Esophagus squamous epithelium (tissue), 5 donors: ENCODE data around the gene MRRF. TPM values are rescaled to one million over a fixed set of nuclear protein-coding genes. Genes with fewer than 3 reads are reported as not detected.

Source experiments
- DNase-seq: peaks from one replicate; lab custom pipeline; 2025; lab: John Stamatoyannopoulos, UW
- H3K27ac ChIP-seq, 4 donors: fragments of 200-600 bp; sonication (generic); one replicate each; pipeline ENCODE4 v1.5.1; 2016 to 2019; ENCODE audit warnings: mild to moderate bottlenecking in 1 of 4
- H3K27me3 ChIP-seq, 4 donors: fragments of 200-600 bp; sonication (generic); 1 replicate in 3 of 4; 2 replicates in 1 of 4; pipeline versions ENCODE4 v1.5.1 to v1.6.0; 2017 to 2021; ENCODE audit warnings: antibody characterized with exemption in 1 of 4
- H3K36me3 ChIP-seq, 3 donors: fragments of 200-600 bp; sonication (generic); one replicate each; pipeline ENCODE4 v1.5.1; 2016 to 2019
- H3K4me1 ChIP-seq, 3 donors: fragments of 200-600 bp; sonication (generic); one replicate each; pipeline ENCODE4 v1.5.1; 2017 to 2019
- H3K4me3 ChIP-seq, 4 donors: fragments of 200-600 bp; sonication (generic); 1 replicate in 3 of 4; 2 replicates in 1 of 4; pipeline ENCODE4 v1.5.1; 2016 to 2019; ENCODE audit warnings: mild to moderate bottlenecking in 2 of 4, moderate library complexity in 1 of 4
- H3K9me3 ChIP-seq, 3 donors: fragments of 200-600 bp; sonication (generic); one replicate each; pipeline ENCODE4 v1.5.1; 2016 to 2019
- POLR2A ChIP-seq, 4 donors: fragments of 450-650 bp; IDR thresholded peaks; one replicate each; pipeline ENCODE4 v1.6.1; 2017; ENCODE audit warnings: antibody characterized with exemption in 4 of 4, mild to moderate bottlenecking in 4 of 4, moderate library complexity in 3 of 4
- WGBS, 2 donors: methylation state at CpG; one replicate each; pipeline ENCODE4 v1.1.5; 2018; 5-methylcytosine and 5-hydroxymethylcytosine counted together
- intact Hi-C: fragments of 100-400 bp; cut with DNase I; formaldehyde crosslinking; loops from one replicate; pipeline ENCODE4 v1.15.0; 2022
- total RNA-seq, 4 donors: library from RNA; depleted of rRNA; stranded (reverse); fragments of >200 nt; gene quantifications; one replicate each; pipeline ENCODE4 v1.1.0, GENCODE V29; 2016
- TF ChIP-seq, protein P1 (sequence below), 6 experiments: fragments of 450-650 bp in 4 of 6; fragments of 200-600 bp in 2 of 6; sonication (generic) in 2 of 6; IDR thresholded peaks; one replicate each; pipeline ENCODE4 v1.5.1; 2016 to 2019; ENCODE audit warnings: antibody characterized with exemption in 6 of 6, mild to moderate bottlenecking in 4 of 6, moderate library complexity in 4 of 6
- donor health status: DM: yes; HTN: yes; CAD: no.

Gene MRRF
- total RNA-seq, 4 donors from 2014 or later = 23.9 to 48.6 (median 40.4) TPM

DNA sequence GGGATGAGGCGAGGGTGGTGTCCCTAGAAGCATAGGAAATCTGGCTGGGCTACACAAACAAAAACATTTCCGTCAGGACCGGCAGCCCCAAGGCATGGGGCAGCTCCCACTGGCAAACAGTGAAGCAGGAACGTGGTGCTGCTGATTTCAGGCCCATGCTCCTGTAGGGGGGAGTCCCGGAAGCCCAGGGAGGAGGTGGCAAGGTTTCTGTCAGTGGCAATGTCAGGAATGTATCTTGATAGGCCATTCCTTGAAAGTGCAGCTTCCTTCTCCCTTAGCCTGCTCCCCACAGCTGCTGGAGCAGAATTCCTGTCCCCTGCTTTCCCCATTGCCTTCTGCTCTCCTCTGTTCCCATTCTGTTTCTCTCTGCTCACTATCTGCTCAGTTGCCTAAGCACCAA is 42.4 kb downstream of the MRRF start:
- H3K9me3 ChIP-seq = no peaks in the 10 kb centered on the region
- intact Hi-C loops = no loop called here
- 71 to 81% methylated on average over 4 to 5 of the region's 5 CpGs for WGBS, 2 donors
- peaks cover 0 to 98% (median 3%) of the 10 kb centered on the region in 3 donors for H3K36me3 ChIP-seq
- no peak for DNase-seq
- no peak for TF ChIP-seq POLR2A (IDR thresholded peaks at IDR 0.05)
- TF ChIP-seq, protein P1, sequence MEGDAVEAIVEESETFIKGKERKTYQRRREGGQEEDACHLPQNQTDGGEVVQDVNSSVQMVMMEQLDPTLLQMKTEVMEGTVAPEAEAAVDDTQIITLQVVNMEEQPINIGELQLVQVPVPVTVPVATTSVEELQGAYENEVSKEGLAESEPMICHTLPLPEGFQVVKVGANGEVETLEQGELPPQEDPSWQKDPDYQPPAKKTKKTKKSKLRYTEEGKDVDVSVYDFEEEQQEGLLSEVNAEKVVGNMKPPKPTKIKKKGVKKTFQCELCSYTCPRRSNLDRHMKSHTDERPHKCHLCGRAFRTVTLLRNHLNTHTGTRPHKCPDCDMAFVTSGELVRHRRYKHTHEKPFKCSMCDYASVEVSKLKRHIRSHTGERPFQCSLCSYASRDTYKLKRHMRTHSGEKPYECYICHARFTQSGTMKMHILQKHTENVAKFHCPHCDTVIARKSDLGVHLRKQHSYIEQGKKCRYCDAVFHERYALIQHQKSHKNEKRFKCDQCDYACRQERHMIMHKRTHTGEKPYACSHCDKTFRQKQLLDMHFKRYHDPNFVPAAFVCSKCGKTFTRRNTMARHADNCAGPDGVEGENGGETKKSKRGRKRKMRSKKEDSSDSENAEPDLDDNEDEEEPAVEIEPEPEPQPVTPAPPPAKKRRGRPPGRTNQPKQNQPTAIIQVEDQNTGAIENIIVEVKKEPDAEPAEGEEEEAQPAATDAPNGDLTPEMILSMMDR (IDR thresholded peaks at IDR 0.05) = no peak
- no peaks in the 10 kb centered on the region for H3K27me3 ChIP-seq
- peaks cover 0 to 21% (median 0%) of the 10 kb centered on the region in 3 donors for H3K4me1 ChIP-seq
- no peak overlapping the region for H3K4me3 ChIP-seq
- H3K27ac ChIP-seq = peak overlapping the region in 2 of 4 donors; percentile 59 to 65

DNA sequence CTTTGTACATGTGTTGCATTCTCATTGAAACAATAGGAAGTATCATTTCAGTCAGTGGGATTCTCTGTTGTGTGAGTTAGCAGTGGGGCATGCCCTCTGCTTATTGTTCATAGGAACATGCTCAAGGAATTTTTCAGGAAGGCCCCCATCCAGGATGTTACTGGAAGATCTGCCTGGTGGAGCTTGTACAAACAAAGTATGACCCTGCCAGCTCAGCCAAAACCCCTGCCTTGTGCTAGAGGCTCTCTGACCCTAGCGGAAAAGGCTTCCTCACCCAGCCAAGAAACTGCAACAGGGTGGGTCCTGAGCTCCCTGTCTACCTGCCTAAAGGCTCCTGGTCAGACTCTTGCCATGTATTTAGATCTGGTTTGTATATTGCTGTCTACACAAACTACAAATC is 43.2 kb downstream of the MRRF start:
- DNase-seq = no peak
- Histone ChIP-seq H3K9me3 (no peaks in the 10 kb centered on the region), H3K4me1 (peaks cover 0 to 21% (median 0%) of the 10 kb centered on the region in 3 donors), H3K27ac (peak overlapping the region in 2 of 4 donors; percentile 59 to 65), H3K4me3 (no peak overlapping the region), H3K36me3 (peaks cover 0 to 98% (median 3%) of the 10 kb centered on the region in 3 donors), H3K27me3 (no peaks in the 10 kb centered on the region)
- 92 to 95% methylated on average over 1 of the region's 1 CpG for WGBS, 2 donors
- no peak for TF ChIP-seq POLR2A (IDR thresholded peaks at IDR 0.05)
- TF ChIP-seq, protein P1 (IDR thresholded peaks at IDR 0.05) = no peak
- intact Hi-C loops = no loop called here

- H3K4me3 ChIP-seq = no peak overlapping the region
- intact Hi-C loops = no loop called here
- peaks cover 0 to 11% (median 0%) of the 10 kb centered on the region in 3 donors for H3K4me1 ChIP-seq
- WGBS, 2 donors = 51 to 84% methylated on average over 2 of the region's 2 CpGs
- H3K9me3 ChIP-seq = no peaks in the 10 kb centered on the region
- no peaks in the 10 kb centered on the region for H3K27me3 ChIP-seq
- H3K27ac ChIP-seq = no peak overlapping the region
- no peak for DNase-seq
- TF ChIP-seq, protein P1 (IDR thresholded peaks at IDR 0.05) = no peak
- no peak for TF ChIP-seq POLR2A (IDR thresholded peaks at IDR 0.05)
- H3K36me3 ChIP-seq = peaks cover 10 to 98% (median 11%) of the 10 kb centered on the region in 3 donors
Measured at GRCh38 chr9:122309861-122310260, 45.2 kb downstream of the MRRF start.

DNA sequence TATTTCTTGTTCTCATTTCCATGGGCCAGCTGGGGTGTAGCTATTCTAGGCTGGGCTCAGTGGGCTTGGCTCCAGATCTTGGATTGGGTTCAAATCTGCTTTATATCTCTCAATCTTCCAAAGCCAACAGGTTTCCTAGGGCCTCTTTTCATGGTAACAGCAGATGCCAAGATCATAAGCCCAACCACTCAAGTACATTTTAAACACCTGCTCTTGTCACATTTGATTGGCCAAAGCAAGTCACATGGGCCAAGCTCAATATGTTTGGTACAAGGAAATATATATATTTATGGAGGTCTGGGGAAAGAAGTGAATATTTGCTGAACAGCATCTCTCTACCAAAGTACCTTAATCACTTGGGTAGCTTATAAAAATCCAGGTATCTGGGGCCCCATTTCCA is 49.5 kb downstream of the MRRF start:
- no peak for DNase-seq
- Histone ChIP-seq H3K36me3 (peaks cover 9 to 86% (median 11%) of the 10 kb centered on the region in 3 donors), H3K27ac (no peak overlapping the region), H3K4me3 (no peak overlapping the region), H3K27me3 (no peaks in the 10 kb centered on the region), H3K4me1 (peaks cover 0 to 9% (median 0%) of the 10 kb centered on the region in 3 donors), H3K9me3 (no peaks in the 10 kb centered on the region)
- intact Hi-C loops = no loop called here
- TF ChIP-seq, protein P1 (IDR thresholded peaks at IDR 0.05) = no peak
- TF ChIP-seq POLR2A (IDR thresholded peaks at IDR 0.05) = no peak

GRCh38 chr9:122315534-122315933 is 50.9 kb downstream of the MRRF start:
- Histone ChIP-seq H3K4me3 (no peak overlapping the region), H3K27me3 (no peaks in the 10 kb centered on the region), H3K27ac (no peak overlapping the region), H3K36me3 (peaks cover 9 to 75% (median 11%) of the 10 kb centered on the region in 3 donors), H3K4me1 (peaks cover 0 to 13% (median 0%) of the 10 kb centered on the region in 3 donors), H3K9me3 (no peaks in the 10 kb centered on the region)
- intact Hi-C loops = no loop called here
- no peak for DNase-seq
- TF ChIP-seq, protein P1 (IDR thresholded peaks at IDR 0.05) = no peak
- no peak for TF ChIP-seq POLR2A (IDR thresholded peaks at IDR 0.05)
- WGBS, 2 donors = 70 to 76% methylated on average over 2 of the region's 2 CpGs
